Measurements from ENCODE around the gene APIP.

- TF ChIP-seq, protein P1, sequence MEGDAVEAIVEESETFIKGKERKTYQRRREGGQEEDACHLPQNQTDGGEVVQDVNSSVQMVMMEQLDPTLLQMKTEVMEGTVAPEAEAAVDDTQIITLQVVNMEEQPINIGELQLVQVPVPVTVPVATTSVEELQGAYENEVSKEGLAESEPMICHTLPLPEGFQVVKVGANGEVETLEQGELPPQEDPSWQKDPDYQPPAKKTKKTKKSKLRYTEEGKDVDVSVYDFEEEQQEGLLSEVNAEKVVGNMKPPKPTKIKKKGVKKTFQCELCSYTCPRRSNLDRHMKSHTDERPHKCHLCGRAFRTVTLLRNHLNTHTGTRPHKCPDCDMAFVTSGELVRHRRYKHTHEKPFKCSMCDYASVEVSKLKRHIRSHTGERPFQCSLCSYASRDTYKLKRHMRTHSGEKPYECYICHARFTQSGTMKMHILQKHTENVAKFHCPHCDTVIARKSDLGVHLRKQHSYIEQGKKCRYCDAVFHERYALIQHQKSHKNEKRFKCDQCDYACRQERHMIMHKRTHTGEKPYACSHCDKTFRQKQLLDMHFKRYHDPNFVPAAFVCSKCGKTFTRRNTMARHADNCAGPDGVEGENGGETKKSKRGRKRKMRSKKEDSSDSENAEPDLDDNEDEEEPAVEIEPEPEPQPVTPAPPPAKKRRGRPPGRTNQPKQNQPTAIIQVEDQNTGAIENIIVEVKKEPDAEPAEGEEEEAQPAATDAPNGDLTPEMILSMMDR (tag by site-specific recombination; IDR thresholded peaks at IDR 0.05) = no peak
- TF ChIP-seq ZNF114 (tag by site-specific recombination; IDR thresholded peaks at IDR 0.05) (no peak), ZNF660 (tag by site-specific recombination; IDR thresholded peaks at IDR 0.05) (no peak), ZNF112 (tag by site-specific recombination; IDR thresholded peaks at IDR 0.05) (no peak), PBX3 (CRISPR knock-in tag; IDR thresholded peaks at IDR 0.05) (no peak), ZNF274 (IDR thresholded peaks at IDR 0.05; ENCODE audit: low read length) (no peak), ZNF274 (tag by site-specific recombination; IDR thresholded peaks at IDR 0.05; ENCODE audit: borderline replicate concordance) (no peak), KLF8 (tag by site-specific recombination; IDR thresholded peaks at IDR 0.05) (no peak), HIC1 (tag by site-specific recombination; IDR thresholded peaks at IDR 0.05) (no peak), ZNF239 (tag by site-specific recombination; IDR thresholded peaks at IDR 0.05) (no peak)
Observed at GRCh38 chr11:34940026-34940677, 24.0 kb upstream of the APIP start.
